ENCODE data around the gene SRRM3. TPM values are rescaled to one million over a fixed set of nuclear protein-coding genes. Genes with fewer than 3 reads are reported as not detected.

SRRM3 gene
- total RNA-seq, 2 donors from 2014 or later, result 1.6 to 4.3 TPM

DNA sequence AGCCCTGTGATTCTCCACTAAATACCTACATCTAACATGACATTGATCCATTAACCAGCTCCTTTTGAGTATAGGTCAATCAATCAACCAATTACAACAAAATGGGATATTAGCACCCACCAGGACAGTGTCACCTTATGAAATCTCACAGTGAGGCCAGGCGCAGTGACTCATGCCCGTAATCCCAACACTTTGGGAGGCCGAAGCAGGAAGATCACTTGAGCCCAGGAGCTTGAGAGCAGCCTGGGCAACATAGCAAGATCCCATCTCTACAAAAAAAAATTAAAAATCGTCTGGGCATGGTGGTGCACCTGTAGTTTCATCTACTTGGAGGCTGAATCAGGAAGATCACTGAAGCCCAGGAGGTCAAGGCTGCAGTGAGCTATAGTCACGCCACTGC is 28.5 kb downstream of the SRRM3 start:
- Histone ChIP-seq H3K9me3 (no peaks in the 10 kb centered on the region), H3K27ac (no peak overlapping the region), H3K36me3 (no peaks in the 10 kb centered on the region), H3K4me3 (no peak overlapping the region), H3K4me1 (ENCODE audit: control insufficient read depth in 1 of 2, low read depth in 2 of 2) (peaks cover 0 to 3% of the 10 kb centered on the region in 2 donors), H3K27me3 (replicated peaks; ENCODE audit: insufficient read depth) (no peaks in the 10 kb centered on the region)
- DNase-seq (ENCODE audit: low spot score) (no peak), ATAC-seq (ENCODE audit: insufficient number of reproducible peaks, low FRiP score, low read depth) (no peak)
- TF ChIP-seq, protein P1, sequence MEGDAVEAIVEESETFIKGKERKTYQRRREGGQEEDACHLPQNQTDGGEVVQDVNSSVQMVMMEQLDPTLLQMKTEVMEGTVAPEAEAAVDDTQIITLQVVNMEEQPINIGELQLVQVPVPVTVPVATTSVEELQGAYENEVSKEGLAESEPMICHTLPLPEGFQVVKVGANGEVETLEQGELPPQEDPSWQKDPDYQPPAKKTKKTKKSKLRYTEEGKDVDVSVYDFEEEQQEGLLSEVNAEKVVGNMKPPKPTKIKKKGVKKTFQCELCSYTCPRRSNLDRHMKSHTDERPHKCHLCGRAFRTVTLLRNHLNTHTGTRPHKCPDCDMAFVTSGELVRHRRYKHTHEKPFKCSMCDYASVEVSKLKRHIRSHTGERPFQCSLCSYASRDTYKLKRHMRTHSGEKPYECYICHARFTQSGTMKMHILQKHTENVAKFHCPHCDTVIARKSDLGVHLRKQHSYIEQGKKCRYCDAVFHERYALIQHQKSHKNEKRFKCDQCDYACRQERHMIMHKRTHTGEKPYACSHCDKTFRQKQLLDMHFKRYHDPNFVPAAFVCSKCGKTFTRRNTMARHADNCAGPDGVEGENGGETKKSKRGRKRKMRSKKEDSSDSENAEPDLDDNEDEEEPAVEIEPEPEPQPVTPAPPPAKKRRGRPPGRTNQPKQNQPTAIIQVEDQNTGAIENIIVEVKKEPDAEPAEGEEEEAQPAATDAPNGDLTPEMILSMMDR (IDR thresholded peaks at IDR 0.05), result no peak

DNA sequence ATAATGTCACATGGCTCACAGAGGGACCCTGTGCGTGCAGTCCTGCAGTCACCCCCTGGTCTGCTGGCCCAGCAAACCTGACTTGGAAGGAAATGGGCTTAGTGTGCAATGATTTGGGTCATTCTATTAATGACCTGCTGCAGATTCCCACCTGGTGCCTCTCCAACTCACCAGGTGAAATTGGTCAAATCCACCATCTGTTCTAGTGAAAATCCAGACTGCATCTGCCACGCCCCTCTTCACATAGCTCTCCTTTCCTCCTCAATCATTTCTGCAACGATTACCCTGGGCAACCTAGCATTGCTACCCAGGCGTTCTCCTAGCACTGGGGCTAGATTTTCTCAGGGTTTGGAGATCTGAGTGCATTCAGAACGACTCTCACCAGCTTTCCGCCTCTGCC is 29.4 kb downstream of the SRRM3 start:
- Histone ChIP-seq H3K27me3 (replicated peaks; ENCODE audit: insufficient read depth) (no peaks in the 10 kb centered on the region), H3K4me3 (no peak overlapping the region), H3K4me1 (ENCODE audit: control insufficient read depth in 1 of 2, low read depth in 2 of 2) (peaks cover 0 to 3% of the 10 kb centered on the region in 2 donors), H3K9me3 (no peaks in the 10 kb centered on the region), H3K27ac (no peak overlapping the region), H3K36me3 (no peaks in the 10 kb centered on the region)
- DNase-seq (ENCODE audit: low spot score) (no peak), ATAC-seq (ENCODE audit: insufficient number of reproducible peaks, low FRiP score, low read depth) (no peak)
- TF ChIP-seq, protein P1 (IDR thresholded peaks at IDR 0.05), result no peak

GRCh38 chr7:76231583-76231982 is 29.9 kb downstream of the SRRM3 start:
- Histone ChIP-seq H3K9me3 (no peaks in the 10 kb centered on the region), H3K4me3 (no peak overlapping the region), H3K36me3 (no peaks in the 10 kb centered on the region), H3K27me3 (replicated peaks; ENCODE audit: insufficient read depth) (no peaks in the 10 kb centered on the region), H3K4me1 (ENCODE audit: control insufficient read depth in 1 of 2, low read depth in 2 of 2) (peaks cover 0 to 3% of the 10 kb centered on the region in 2 donors), H3K27ac (no peak overlapping the region)
- no peak for ATAC-seq (ENCODE audit: insufficient number of reproducible peaks, low FRiP score, low read depth)
- DNase-seq (ENCODE audit: low spot score), result no peak
- TF ChIP-seq, protein P1 (IDR thresholded peaks at IDR 0.05), result no peak

DNA sequence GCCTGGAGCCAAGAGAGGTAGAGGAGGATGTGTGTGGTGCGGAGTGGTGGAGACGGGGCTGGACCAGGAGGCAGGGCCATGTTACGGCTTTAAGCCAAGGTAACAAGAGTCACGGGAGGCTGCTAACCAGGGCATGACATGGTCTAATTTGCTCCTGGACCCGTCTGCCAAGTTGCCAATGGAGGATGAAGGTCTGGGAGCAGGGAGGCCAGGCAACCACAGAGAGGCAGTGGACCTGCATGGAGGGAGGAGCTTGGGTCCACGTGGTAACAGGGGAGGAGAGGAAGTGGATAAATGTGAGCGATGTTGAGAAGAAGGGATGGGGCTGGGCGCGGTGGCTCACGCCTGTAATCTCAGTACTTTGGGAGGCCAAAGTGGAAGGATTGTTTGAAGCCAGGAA is 31.0 kb downstream of the SRRM3 start:
- H3K36me3 ChIP-seq, result no peaks in the 10 kb centered on the region
- ATAC-seq (ENCODE audit: insufficient number of reproducible peaks, low FRiP score, low read depth), result no peak
- no peak overlapping the region for H3K27ac ChIP-seq
- TF ChIP-seq, protein P1 (IDR thresholded peaks at IDR 0.05), result no peak
- H3K4me3 ChIP-seq, result no peak overlapping the region
- peaks cover 0 to 3% of the 10 kb centered on the region in 2 donors for H3K4me1 ChIP-seq (ENCODE audit: control insufficient read depth in 1 of 2, low read depth in 2 of 2)
- H3K27me3 ChIP-seq (replicated peaks; ENCODE audit: insufficient read depth), result no peaks in the 10 kb centered on the region
- no peaks in the 10 kb centered on the region for H3K9me3 ChIP-seq
- no peak for DNase-seq (ENCODE audit: low spot score)

DNA sequence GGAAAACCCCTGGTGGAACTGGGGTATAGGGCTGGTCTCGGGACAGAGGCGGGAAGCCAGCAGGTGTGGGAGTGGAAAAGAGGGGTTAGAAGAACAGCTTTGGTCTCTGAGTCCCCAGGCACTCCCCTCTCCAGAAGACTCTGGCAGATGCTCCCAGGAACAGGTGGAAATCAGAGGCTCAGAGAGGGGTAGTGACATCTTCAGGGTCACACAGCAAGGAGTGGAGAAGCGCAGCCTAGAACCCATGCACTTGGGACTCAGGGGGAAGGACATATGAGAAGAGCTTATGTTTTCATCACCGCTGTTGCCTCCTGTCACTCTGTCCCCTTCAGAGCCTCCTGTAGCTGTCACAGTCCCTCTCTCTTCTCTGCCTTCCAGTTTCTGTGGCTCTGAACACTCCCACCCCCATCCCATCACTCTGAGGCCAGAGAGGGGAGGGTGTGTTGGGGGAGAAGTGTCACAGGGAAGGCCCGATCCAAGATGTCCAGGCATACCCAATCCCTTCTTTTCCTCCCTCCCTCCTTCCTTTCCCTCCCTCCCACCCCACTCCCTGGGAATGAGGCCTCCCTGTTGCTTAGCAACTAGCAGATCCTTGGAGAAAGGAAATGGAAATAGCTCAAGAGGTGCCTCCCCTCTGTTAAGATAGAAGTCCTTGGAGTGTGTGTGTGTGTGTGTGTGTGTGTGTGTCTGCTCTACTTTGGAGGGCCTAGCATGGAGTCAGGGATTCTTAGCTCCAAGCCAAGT is 32.0 kb downstream of the SRRM3 start:
- ATAC-seq (ENCODE audit: insufficient number of reproducible peaks, low FRiP score, low read depth), result no peak
- H3K27me3 ChIP-seq (replicated peaks; ENCODE audit: insufficient read depth), result no peaks in the 10 kb centered on the region

More for the DNA sequence above, 32.0 kb downstream of the SRRM3 start:
- H3K4me1 ChIP-seq (ENCODE audit: control insufficient read depth in 1 of 2, low read depth in 2 of 2), result peaks cover 0 to 3% of the 10 kb centered on the region in 2 donors
- no peak overlapping the region for H3K27ac ChIP-seq
- DNase-seq (ENCODE audit: low spot score), result no peak
- H3K9me3 ChIP-seq, result no peaks in the 10 kb centered on the region
- TF ChIP-seq, protein P1 (IDR thresholded peaks at IDR 0.05), result no peak
- no peaks in the 10 kb centered on the region for H3K36me3 ChIP-seq
- H3K4me3 ChIP-seq, result no peak overlapping the region

All from thoracic aorta (tissue), 2 donors.